GM18511 (cell line): ENCODE measurements around the gene PLCD3.

ENCODE experiments used
- ATAC-seq: cut with Tn5 transposase; IDR thresholded peaks from one replicate; pipeline ENCODE4 v1.9.1; 2021; ENCODE audit warnings: mild to moderate bottlenecking, moderate library complexity; ENCODE audit not compliant: unreplicated experiment

The PLCD3 gene

DNA sequence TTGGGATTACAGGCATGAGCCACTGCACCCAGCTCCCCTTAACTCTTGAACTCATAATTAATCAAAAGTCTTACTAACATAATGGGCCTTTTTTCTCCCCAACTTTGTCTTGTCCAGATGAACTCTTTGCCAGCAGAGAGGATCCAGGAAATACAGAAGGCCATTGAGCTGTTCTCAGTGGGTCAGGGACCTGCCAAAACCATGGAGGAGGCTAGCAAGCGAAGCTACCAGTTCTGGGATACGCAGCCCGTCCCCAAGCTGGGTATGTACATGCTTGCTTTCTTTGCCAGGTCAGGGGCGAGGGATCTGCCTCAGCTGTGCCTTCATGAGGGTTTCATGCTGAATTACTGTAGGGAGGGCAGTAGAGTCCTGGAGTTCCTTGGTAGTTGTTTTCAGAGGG, 45.9 kb downstream of the PLCD3 start:
- ATAC-seq, result no peak

DNA sequence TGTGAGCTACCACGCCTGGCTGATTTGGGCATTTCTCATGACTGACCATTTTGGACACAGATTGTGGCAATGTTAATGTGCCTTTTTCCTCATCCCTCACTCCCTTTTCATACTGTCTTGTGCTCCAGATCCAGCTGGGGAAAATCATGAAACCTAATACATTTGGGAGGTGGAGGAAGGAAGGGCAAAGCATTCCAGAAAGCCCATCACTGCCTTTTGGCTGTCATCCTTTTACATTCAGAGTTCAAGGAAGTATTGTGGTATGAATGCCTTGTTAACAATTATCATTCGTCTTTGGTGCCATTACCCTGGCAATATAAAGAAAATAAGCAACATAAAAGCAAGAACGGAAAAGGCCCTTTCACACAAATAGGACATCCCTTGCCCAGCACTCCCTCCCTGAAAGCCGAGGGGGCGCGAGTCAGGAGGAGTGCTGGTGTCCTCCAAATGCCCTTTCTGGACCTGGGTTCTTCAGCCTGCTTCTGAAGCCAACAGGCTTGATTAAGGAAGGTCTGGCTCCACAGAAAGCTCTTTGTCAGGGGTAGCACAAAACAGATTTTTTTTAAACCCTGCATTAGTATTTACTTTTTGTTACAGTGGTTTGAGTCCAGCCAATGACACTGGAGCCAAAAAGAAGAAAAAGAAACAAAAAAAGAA, 51.1 kb downstream of the PLCD3 start:
- no peak for ATAC-seq

DNA sequence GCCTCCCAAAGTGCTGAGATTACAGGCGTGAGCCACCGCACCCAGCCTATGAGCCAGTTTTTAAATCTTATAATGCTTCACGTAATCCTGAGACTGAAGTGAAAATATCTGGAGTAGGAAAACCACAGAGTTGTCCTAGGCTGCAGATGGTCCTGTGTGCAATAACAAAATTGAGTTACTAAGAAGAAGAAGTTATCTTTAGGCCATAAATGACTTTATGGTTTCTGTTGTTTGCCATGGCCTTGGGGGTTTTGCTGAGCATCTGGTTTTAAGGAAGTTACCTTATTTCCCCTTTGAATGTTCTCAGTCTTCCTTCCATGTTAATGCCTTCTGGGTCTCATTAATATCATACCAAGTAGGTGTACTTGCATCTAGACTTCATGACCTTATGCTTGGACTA, 54.7 kb downstream of the PLCD3 start:
- no peak for ATAC-seq

DNA sequence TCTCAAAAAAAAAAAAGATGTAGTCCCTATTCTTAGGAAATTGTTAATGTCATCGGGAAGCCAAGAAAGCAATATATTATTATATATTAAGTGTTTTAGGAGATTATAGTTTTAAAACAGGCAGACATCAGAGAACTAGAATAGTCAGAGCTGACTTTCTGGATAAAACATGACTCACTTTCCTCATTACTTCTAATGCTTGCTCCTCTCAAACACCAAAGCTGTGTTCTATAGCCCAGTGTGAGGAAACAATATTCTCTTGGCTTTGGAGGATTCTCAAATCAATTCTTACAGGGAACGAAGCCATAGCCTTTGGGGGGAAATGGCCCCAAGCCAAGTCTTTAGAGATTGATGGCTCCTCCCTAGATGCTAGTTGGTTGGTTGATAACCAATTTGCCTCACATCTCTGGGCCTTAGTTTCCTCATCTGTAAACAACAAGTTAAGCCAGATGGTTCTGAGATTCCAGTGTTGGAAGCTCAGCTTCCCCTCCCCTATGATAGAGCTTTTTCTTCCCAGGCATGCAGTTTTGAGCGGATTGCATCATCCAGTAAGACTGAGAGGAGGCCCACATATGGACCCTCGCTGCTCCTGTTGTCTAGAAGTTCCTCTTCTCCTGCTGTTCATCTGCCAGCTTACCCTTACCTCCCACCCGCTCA, 58.8 kb downstream of the PLCD3 start:
- no peak for ATAC-seq

DNA sequence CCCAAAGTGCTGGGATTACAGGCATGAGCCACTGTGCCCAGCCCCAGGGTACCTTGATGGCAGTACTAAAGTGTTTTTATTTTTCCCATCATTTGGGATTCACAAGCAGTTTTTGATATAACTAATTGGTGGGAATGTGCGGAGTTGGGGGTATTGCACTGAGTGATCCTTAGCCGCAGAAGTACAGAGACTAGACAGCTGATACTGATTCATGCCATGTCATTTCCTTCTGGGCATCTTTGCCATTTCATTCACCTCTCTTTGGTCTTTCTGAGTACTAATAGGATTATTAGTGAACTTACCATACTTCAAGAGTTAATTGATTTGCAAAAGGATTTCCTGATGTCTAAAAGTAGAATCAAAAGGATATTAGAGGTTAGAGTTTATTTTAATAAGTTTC, 61.5 kb downstream of the PLCD3 start:
- no peak for ATAC-seq

DNA sequence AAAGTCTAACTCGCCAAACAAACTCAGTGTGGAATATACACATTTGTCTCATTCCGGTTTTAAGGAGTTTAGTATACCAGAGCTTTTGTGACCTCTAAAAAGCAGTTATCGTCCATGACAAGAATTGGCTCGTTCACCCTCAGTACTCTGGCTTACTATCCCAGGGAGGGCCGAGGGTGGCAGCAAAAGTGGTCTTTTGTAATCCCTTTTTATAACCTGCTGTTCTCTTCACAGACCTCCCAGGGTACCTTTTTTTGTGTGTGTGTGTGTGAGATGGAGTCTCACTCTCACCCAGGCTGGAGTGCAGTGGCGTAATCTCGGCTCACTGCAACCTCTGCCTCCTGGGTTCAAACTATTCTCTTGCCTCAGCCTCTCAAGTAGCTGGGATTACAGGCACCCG, 62.3 kb downstream of the PLCD3 start:
- ATAC-seq, result no peak

DNA sequence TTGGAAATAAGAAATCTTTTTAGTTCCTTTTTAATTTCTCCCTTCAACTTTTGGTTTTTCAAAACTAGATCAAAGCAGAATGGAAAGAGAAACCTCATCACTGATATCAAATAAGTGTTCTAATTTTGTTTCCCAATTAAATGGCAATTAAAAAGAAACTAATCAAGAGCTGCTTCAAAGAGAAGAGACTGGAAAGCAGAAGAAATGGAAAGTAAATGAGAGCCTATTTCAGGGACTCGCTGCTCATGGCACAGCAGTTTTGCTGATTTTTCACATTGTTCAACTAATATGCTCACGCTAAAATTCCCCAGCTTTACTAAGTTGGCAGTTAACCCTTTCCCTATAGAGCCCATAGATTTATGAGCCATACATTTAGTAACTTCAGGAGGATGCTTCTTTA, 64.7 kb downstream of the PLCD3 start:
- ATAC-seq, result no peak

DNA sequence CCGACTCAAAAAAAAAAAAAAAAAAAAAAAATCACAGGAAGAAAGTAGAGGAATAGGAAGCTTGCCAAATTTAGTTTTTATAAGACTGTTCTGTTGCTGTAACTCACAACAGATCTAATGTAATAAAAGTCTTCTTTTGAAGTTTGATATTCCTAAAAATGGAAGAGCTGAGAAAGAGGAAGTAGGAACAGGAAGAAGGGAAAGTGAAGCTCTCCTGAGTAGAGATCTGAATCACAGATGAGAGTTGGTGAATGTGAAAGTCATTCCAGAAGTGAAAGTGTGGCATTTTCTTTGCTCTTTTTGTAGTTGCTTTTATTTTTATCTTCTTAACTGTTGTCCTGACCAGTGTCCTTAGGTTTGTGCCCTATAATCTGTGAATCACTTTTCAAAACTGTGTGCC, 69.1 kb downstream of the PLCD3 start:
- no peak for ATAC-seq

DNA sequence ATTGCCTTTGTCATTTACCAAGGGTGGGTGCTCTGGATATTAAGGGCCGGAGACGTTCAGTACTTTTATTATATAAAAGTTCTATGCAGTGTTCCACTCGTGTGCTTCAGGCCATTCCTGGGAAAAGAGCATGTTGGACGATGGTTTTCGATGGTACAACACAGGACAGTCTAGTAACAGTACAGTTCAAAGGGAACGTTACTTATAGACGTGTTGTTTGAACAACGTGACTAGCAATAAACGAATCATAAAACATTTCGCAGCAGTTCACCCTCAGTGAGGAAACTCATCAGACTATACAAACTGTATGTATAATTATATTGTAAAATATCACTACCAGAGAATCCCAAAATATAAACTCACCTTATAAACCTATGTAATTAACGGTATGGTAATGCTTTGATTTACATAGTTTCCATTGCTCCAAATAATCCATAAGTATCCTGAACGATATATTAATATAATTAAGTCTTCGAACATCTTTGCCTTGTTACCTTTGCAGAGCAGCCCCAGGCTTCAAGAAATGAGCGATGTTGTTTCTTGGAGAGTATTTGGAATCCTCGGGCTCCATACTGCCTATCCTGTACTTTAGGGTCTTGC, 70.6 kb downstream of the PLCD3 start:
- no peak for ATAC-seq

DNA sequence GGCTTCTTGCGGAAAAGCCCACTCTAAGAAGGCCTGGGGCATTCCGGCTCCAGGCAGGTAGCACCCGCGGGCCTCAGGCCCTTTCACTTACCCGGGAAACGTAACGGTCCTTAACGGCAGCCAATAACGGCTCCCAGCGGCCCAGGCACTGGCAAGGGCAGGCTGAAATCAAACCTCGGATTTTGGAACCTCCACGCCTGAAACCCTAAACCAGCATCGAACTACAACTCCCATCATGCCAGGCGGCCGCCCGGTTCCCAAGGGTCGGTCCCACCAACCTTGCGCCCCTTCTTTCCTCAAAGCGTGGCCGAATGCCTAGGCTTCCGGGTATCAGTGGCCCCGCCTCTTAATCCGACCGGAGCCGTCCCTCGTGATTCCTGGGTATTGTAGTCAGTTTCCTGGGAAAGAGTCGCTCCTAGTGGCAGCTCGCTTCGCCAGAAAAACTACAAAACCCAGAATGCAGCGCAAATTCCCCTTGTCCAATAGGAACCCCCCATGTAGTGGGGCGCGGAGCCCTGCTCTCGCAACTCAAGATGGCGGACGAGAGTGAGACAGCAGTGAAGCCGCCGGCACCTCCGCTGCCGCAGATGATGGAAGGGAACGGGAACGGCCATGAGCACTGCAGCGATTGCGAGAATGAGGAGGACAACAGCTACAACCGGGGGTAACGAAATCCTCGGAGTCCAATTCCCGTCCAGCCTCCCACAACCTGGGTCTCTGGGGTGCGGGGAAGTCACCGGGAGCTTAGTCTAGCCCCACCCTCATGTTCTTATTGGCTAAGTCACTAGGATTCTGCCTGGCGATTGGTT, 71.3 kb downstream of the PLCD3 start, which contains the start of gene NMT1:
Gene NMT1 (plus strand): TSS at position 521 of the 809 bp plus-strand sequence. CDS start 13 bp downstream, at position 534.
- peak; percentile 90 for ATAC-seq

DNA sequence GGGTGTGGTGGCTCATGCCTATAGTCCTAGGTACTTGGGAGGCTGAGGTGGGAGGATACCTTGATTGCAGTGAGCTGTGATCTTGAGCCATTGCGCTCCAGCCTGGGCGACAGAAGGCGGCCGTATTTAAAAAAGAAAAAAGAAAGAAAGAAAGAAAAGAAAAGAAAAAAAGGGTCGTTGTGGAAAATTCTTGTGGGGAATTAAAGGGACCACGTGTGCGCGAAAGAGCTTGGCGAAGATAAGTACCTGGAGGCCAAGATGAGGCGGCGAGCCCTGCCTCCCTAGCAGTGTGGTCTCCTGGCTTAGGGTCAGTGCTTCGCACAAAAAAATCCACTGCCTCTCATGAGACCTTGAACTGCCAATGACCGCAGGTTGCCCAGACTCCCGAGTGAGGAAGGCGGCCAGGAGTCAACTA, 71.9 kb downstream of the PLCD3 start:
- ATAC-seq, result peak; percentile 5
